Measurements from ENCODE around the gene PSMB3. TPM values are rescaled to one million over a fixed set of nuclear protein-coding genes. Genes with fewer than 3 reads are reported as not detected.

The PSMB3 gene
- total RNA-seq, 1 donor from 2014 or later: 367 TPM

GRCh38 chr17:38796451-38797157 lies 44.1 kb downstream of the PSMB3 start:
- no peak for DNase-seq (ENCODE audit: low read depth, low spot score)

- DNase-seq (ENCODE audit: low read depth, low spot score): no peak
These were observed 44.6 kb downstream of the PSMB3 start for GRCh38 chr17:38797158-38797490.

GRCh38 chr17:38797828-38798227 lies 45.3 kb downstream of the PSMB3 start:
- DNase-seq (ENCODE audit: low read depth, low spot score): no peak

- DNase-seq (ENCODE audit: low read depth, low spot score): no peak
These were observed 46.3 kb downstream of the PSMB3 start for GRCh38 chr17:38798614-38799500.

- DNase-seq (ENCODE audit: low read depth, low spot score): peak; percentile 90
These were observed 47.1 kb downstream of the PSMB3 start, which contains the start of gene PIP4K2B for GRCh38 chr17:38799501-38800236. TSS of gene PIP4K2B (minus strand) at chr17:38799556. CDS start at chr17:38799424, 132 bp downstream.

GRCh38 chr17:38800237-38800760 lies 47.8 kb downstream of the PSMB3 start:
- no peak for DNase-seq (ENCODE audit: low read depth, low spot score)

GRCh38 chr17:38809828-38810227 lies 57.3 kb downstream of the PSMB3 start:
- no peak for DNase-seq (ENCODE audit: low read depth, low spot score)

Other genes with a start within 250 kb of the PSMB3 start
- 0.07 and 0.20 TPM in 2 replicates for gene SRCIN1, start 146.8 kb upstream of the PSMB3 start, total RNA-seq
- gene EPOP, start 77.8 kb upstream of the PSMB3 start, total RNA-seq: 2.6 and 4.2 TPM in 2 replicates
- gene MLLT6, start 47.5 kb upstream of the PSMB3 start, total RNA-seq: 26.8 and 30.2 TPM in 2 replicates
- gene CISD3, start 22.4 kb upstream of the PSMB3 start, total RNA-seq: 5.7 and 7.0 TPM in 2 replicates
- 6.4 and 6.9 TPM in 2 replicates for gene PCGF2, start 4.4 kb upstream of the PSMB3 start, total RNA-seq
- 37.3 and 64.8 TPM in 2 replicates for gene PIP4K2B, start 46.8 kb downstream of the PSMB3 start, total RNA-seq
- gene CWC25, start 72.6 kb downstream of the PSMB3 start, total RNA-seq: 11.3 and 14.4 TPM in 2 replicates
- gene RPL23, start 101.0 kb downstream of the PSMB3 start, total RNA-seq: 1,269 and 1,824 TPM in 2 replicates
- gene LASP1, start 117.3 kb downstream of the PSMB3 start, total RNA-seq: 101 and 109 TPM in 2 replicates
- not detected in 2 replicates for gene FBXO47, start 214.7 kb downstream of the PSMB3 start, total RNA-seq

Data from pulmonary artery endothelial cell (primary cell).